ENCODE results near the gene NDRG4. TPM values are rescaled to one million over a fixed set of nuclear protein-coding genes. Genes with fewer than 3 reads are reported as not detected.
A peak's percentile ranks its signal among the peaks of the same experiment; 100 is the strongest.

NDRG4 gene
- total and polyA plus RNA-seq, 2 donors from 2014 or later = 1.7 to 5.7 TPM

DNA sequence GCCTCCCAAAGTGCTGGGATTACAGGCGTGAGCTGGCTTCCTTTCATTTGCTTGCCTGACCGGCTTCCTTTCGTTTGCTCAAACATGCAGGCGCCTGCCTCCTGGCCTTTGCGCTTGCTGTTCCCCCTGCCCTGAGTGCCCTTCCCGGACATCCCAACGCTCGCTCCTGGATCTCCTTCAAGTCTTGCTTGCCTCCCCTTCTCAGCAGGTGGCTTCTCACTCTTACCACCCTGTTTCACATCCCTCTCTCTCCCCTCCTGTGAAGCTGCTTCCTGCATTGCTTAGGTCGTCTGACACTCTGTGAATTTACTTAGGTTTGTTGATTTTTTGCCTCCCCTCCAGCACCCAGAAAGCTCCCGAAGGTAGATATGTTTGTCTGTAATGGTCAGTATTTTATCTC lies 25.6 kb upstream of the NDRG4 start:
- intact Hi-C loops (cut with DNase I) = no loop called here
- H3K27ac ChIP-seq (ENCODE audit: low read depth in 2 of 2, low read length in 2 of 2) = no peak overlapping the region
- FAIRE-seq = no peak

DNA sequence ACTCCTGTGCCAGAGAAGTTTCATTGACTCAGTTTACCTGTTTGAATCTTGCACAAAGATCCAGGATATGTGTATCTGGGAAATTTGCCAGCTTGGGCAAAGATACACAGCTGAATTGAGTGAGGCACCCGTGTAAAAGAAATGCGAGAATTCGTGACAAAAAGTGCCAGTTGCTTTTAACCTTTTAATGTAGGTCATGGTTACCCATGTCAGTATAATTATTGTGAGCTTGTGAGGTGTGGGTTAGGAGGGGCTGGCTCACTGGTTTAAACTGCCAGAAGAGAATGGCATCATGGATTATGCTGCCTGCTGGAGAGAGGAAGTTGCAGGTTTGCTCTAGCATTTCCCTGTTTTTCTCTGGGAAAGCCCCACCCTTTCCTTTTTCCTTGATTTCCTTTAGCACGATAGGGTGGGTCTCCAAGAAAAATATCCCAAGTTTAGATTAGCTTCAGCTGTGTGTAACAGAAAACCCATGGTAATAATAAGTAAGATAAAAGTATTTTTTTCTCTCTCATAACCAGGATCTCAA lies 24.8 kb upstream of the NDRG4 start:
- Histone ChIP-seq H3K9ac (ENCODE audit: low read length in 3 of 3) (no peak overlapping the region), H3K4me1 (ENCODE audit: control insufficient read depth in 2 of 3, insufficient read depth in 2 of 3, low read depth in 1 of 3, low read length in 3 of 3) (no peaks in the 10 kb centered on the region), H3K27me3 (ENCODE audit: control insufficient read depth, insufficient read depth, low read length) (no peaks in the 10 kb centered on the region), H3K4me3 (ENCODE audit: low read length in 3 of 3) (no peak overlapping the region), H3K27ac (ENCODE audit: low read depth in 2 of 2, low read length in 2 of 2) (no peak overlapping the region), H3K36me3 (ENCODE audit: control insufficient read depth in 2 of 3, insufficient read depth in 3 of 3, low read length in 3 of 3) (no peaks in the 10 kb centered on the region), H3K9me3 (ENCODE audit: control insufficient read depth in 2 of 3, insufficient read depth in 1 of 3, low read length in 3 of 3) (no peaks in the 10 kb centered on the region)
- DNase-seq = no peak
- TF ChIP-seq, protein P1, sequence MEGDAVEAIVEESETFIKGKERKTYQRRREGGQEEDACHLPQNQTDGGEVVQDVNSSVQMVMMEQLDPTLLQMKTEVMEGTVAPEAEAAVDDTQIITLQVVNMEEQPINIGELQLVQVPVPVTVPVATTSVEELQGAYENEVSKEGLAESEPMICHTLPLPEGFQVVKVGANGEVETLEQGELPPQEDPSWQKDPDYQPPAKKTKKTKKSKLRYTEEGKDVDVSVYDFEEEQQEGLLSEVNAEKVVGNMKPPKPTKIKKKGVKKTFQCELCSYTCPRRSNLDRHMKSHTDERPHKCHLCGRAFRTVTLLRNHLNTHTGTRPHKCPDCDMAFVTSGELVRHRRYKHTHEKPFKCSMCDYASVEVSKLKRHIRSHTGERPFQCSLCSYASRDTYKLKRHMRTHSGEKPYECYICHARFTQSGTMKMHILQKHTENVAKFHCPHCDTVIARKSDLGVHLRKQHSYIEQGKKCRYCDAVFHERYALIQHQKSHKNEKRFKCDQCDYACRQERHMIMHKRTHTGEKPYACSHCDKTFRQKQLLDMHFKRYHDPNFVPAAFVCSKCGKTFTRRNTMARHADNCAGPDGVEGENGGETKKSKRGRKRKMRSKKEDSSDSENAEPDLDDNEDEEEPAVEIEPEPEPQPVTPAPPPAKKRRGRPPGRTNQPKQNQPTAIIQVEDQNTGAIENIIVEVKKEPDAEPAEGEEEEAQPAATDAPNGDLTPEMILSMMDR (IDR thresholded peaks at IDR 0.05; ENCODE audit: borderline replicate concordance, extremely low read depth, insufficient read depth) = no peak
- intact Hi-C loops (cut with DNase I) = no loop called here
- FAIRE-seq = no peak

More for the DNA sequence above, 25.6 kb upstream of the NDRG4 start:
- no peaks in the 10 kb centered on the region for H3K4me1 ChIP-seq (ENCODE audit: control insufficient read depth in 2 of 3, insufficient read depth in 2 of 3, low read depth in 1 of 3, low read length in 3 of 3)
- TF ChIP-seq, protein P1 (IDR thresholded peaks at IDR 0.05; ENCODE audit: borderline replicate concordance, extremely low read depth, insufficient read depth) = no peak
- H3K36me3 ChIP-seq (ENCODE audit: control insufficient read depth in 2 of 3, insufficient read depth in 3 of 3, low read length in 3 of 3) = no peaks in the 10 kb centered on the region
- no peak overlapping the region for H3K4me3 ChIP-seq (ENCODE audit: low read length in 3 of 3)
- H3K27me3 ChIP-seq (ENCODE audit: control insufficient read depth, insufficient read depth, low read length) = no peaks in the 10 kb centered on the region
- no peak overlapping the region for H3K9ac ChIP-seq (ENCODE audit: low read length in 3 of 3)
- H3K9me3 ChIP-seq (ENCODE audit: control insufficient read depth in 2 of 3, insufficient read depth in 1 of 3, low read length in 3 of 3) = no peaks in the 10 kb centered on the region
- peak in 1 of 5 donors; percentile 32 for DNase-seq

DNA sequence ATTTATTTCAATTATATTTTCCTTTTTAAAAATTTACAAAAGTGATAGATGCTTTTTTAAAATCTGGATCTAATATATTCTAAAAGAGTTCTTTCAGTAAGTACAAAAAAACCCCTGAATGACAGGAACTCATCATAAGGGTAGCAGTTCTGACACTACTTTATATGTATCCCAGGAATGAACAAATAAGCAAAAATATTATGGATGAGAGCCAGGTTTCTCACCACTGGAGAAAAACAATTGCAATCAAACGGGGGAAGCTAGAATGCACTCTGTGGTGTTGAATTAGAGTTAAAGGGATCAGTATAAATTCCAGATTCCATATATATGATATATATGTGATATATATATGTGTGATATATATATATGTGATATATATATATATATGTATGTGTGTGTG lies 23.2 kb upstream of the NDRG4 start:
- Histone ChIP-seq H3K4me3 (ENCODE audit: low read length in 3 of 3) (no peak overlapping the region), H3K4me1 (ENCODE audit: control insufficient read depth in 2 of 3, insufficient read depth in 2 of 3, low read depth in 1 of 3, low read length in 3 of 3) (no peaks in the 10 kb centered on the region), H3K9me3 (ENCODE audit: control insufficient read depth in 2 of 3, insufficient read depth in 1 of 3, low read length in 3 of 3) (no peaks in the 10 kb centered on the region), H3K9ac (ENCODE audit: low read length in 3 of 3) (no peak overlapping the region), H3K27me3 (ENCODE audit: control insufficient read depth, insufficient read depth, low read length) (no peaks in the 10 kb centered on the region), H3K36me3 (ENCODE audit: control insufficient read depth in 2 of 3, insufficient read depth in 3 of 3, low read length in 3 of 3) (no peaks in the 10 kb centered on the region), H3K27ac (ENCODE audit: low read depth in 2 of 2, low read length in 2 of 2) (no peak overlapping the region)
- TF ChIP-seq, protein P1 (IDR thresholded peaks at IDR 0.05; ENCODE audit: borderline replicate concordance, extremely low read depth, insufficient read depth) = no peak
- intact Hi-C loops (cut with DNase I) = no loop called here
- no peak for DNase-seq
- no peak for FAIRE-seq

DNA sequence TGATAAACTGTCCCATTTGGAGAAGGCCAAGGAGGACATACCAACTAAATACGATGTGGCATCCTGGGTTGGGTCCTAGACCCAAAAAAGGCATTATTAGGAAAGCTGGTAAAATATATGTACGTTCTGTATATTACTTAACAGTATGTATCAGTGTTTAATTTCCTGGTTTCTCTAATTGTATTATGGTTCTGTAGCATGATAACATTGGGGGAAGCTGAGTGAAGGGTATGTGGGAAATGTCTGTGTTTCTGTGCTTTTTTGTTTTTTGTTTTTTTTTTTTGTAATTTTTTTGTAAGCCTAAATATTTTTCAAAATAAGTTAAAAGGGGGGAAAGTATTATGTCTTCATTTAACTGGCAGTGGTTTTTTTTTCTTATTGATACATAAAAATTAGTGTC lies 21.5 kb upstream of the NDRG4 start:
- no peak for FAIRE-seq
- intact Hi-C loops (cut with DNase I) = no loop called here
- no peaks in the 10 kb centered on the region for H3K36me3 ChIP-seq (ENCODE audit: control insufficient read depth in 2 of 3, insufficient read depth in 3 of 3, low read length in 3 of 3)
- H3K4me3 ChIP-seq (ENCODE audit: low read length in 3 of 3) = no peak overlapping the region
- no peak overlapping the region for H3K9ac ChIP-seq (ENCODE audit: low read length in 3 of 3)
- H3K9me3 ChIP-seq (ENCODE audit: control insufficient read depth in 2 of 3, insufficient read depth in 1 of 3, low read length in 3 of 3) = no peaks in the 10 kb centered on the region
- H3K27me3 ChIP-seq (ENCODE audit: control insufficient read depth, insufficient read depth, low read length) = no peaks in the 10 kb centered on the region
- no peak for DNase-seq
- TF ChIP-seq, protein P1 (IDR thresholded peaks at IDR 0.05; ENCODE audit: borderline replicate concordance, extremely low read depth, insufficient read depth) = no peak
- H3K4me1 ChIP-seq (ENCODE audit: control insufficient read depth in 2 of 3, insufficient read depth in 2 of 3, low read depth in 1 of 3, low read length in 3 of 3) = no peaks in the 10 kb centered on the region
- no peak overlapping the region for H3K27ac ChIP-seq (ENCODE audit: low read depth in 2 of 2, low read length in 2 of 2)

All from kidney (tissue), 14 donors.